HG03045 (cell line): ENCODE results near the gene TMEM80.
A peak's percentile ranks its signal among the peaks of the same experiment; 100 is the strongest.
"Not testable (repeated sequence)": the region's sequence is repeated elsewhere in the genome, so short reads cannot be mapped to it uniquely, and the experiment has no call there.

Source experiments
- ATAC-seq: cut with Tn5 transposase; IDR thresholded peaks from one replicate; pipeline ENCODE4 v1.9.1; 2021; ENCODE audit warnings: mild to moderate bottlenecking, moderate library complexity; ENCODE audit not compliant: unreplicated experiment

Gene TMEM80

DNA sequence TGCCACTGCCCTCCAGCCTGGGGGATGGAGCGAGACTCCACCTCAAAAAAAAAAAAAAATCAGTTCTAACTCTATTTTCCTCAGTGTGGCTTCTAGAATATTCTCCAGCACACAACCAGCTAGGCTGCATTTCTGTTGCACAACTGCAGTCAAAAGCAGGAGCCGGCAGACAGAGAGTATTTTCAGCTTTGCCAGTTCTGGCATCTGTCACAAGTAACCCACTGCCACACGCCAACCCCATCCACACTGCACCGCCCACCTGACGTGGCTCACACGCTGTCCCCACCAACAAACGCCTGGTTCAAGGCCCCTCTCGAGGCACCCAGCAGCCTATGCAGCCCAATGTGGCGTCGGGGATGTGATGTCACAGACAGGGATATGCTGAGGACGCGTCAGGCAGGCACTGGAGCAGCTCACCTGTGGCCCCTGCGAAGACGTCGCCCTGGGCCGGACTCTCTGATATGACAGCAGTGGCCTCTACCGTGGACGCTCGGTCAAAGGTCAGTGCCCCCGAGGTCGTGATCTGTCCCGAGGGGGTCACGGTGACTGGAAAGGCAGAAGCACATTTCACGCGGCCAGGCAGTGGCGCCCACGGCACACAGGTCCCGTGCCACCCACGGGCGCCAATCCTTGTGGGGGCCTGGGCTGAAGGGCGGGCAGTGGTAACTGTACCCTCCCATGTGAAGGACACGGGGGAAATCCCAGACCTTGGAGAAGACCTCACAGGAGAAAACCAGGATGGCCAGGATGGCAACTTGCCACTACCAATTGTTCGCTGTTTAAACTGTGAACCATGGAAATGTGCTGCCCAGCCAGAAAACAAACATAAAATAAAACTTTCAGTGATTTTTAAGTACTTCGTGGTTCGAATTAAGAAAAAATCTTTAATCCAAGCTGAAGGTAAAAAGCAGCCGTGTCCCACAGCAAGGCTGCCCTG is 16.1 kb upstream of the TMEM80 start:
- ATAC-seq = no peak

DNA sequence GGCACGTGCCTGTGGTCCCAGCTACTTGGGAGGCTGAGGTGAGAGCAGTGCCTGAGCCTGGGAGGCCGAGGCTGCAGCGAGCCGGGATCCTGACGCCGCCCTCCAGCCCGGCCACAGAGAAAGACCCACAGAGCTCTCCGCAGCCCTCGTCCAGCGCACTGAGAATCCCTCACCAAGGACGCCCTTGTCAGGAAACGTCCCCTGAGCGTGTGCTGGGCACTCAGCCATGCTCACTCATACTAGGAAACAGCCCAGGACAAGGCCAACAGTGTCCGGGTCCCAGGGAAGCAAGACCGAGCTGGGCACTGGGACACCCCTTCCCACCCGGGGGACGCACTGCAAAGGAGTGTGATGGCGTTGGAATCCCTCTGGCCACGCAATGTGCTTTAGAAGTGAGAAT is 15.1 kb upstream of the TMEM80 start:
- no peak for ATAC-seq

GRCh38 chr11:680970-681369 is 14.6 kb upstream of the TMEM80 start:
- ATAC-seq = no peak

DNA sequence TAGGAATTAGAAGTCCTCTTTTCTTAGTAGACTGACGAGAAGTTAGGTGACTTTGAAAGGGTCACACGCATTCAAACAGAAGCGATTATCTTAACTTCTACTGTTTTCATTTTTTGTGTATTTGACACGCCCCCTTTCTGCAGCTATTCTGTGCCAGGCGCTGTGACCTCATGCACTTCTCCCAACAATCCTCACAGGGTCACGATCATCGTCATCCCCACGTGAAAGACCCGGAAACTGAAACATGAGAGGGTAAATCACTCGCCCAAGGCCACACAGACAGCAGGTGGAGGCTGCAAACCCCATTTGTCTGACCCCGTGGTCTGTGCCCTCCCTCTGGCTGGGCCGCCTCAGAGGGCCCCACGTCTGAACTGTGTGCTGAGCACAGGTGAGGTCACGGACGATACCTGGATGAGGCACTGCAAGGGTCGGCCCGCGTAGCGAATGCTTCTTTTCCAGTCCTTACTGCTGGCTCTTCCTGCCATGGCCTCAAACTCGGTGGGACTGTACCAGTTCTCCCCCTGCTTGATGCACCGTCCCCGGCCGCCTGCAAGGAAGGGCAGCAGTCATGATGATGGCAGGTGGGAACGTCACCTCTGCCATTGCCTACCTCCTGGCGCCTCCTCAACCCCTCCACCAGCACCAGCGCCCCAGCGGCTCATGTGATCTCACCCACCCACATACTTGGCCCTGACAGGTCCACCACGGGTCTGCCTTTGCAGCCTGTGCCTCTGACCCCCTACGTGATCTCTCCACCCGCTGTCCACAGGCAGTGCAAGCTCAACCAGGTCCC is 9.0 kb upstream of the TMEM80 start:
- no peak for ATAC-seq

GRCh38 chr11:687751-688150 is 7.9 kb upstream of the TMEM80 start:
- ATAC-seq = no peak

DNA sequence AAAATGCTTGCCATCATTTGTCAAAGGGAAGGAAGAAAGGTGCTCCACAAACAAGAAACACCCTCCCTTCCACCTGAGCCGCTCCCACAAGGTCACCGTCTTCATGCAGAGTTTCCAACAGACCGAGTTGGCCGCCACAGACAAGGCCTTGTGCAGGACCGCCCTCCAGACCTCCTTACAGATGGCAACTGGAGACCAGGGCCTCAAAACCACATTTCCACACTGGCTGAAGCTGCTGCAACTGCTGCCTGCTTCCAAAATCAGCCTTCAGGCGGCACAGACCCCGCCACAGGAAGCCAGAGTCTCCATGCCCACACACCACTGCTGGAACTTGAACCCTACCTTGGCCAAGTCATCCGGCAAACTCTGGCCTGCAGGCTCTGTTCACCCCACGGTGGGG is 6.9 kb upstream of the TMEM80 start:
- ATAC-seq = no peak

DNA sequence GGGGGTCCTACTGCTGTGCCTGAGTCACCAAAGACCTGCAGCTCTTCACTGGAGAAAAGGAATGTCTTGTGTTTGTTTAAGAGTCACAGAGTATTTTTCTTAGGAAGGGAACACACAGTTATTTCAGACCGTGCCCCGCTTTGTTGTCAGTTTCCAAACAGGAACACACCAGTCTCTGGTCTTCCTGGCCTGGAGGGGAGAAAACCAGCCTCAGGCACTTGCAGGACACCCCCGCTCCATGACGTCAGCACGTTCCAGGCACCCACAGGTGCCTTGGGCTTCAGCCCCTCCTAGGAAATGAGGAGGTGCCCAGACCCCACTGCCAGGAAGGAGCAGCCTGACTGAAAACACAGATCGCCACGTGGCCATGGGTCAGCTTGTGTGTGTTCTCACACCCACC is 6.0 kb upstream of the TMEM80 start:
- ATAC-seq = no peak

- not testable (repeated sequence) for ATAC-seq
Measured at GRCh38 chr11:690244-690643, 5.4 kb upstream of the TMEM80 start.

GRCh38 chr11:690738-691633 is 4.6 kb upstream of the TMEM80 start:
- ATAC-seq = no peak

DNA sequence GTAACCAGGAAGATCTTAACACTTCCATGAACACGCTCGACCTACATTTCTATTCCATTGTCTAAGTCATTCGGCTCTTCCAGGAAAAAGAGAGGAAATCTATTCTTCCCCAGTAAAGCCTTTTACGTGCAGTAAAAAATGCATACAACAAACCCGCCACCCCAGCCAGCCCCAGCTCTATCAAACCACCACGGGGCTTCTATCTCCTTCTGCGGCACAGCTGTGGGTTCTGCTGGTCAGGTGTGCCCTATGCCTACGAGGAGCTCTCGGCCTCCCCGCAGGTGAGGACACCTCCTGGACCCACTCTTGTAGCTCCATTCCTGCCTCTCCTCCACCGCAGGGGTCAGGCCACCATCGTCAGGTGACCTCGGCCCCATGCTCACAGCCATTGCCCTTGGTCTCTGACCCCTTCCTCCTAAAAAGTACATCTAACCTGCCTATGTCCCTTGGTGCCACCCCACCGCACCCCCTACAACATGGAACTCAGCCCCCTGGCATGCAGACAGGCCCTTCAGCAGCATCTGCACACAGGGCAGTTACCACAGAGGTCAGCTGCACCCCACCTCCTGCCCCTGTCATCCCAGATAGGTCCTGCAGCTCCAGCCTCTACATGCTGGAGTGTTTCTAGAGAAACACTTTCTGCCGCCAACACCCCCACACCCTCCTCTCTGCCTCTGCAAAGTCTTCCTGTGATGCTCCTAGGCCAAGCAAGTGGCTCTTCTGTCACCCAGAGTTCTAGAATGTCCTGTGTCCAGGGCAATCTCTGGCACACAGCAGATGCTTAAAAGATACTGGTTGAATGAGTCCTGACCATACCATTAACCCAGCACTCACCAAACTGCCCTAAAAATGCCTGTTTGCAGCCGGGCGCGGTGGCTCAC is 3.7 kb upstream of the TMEM80 start:
- ATAC-seq = no peak

DNA sequence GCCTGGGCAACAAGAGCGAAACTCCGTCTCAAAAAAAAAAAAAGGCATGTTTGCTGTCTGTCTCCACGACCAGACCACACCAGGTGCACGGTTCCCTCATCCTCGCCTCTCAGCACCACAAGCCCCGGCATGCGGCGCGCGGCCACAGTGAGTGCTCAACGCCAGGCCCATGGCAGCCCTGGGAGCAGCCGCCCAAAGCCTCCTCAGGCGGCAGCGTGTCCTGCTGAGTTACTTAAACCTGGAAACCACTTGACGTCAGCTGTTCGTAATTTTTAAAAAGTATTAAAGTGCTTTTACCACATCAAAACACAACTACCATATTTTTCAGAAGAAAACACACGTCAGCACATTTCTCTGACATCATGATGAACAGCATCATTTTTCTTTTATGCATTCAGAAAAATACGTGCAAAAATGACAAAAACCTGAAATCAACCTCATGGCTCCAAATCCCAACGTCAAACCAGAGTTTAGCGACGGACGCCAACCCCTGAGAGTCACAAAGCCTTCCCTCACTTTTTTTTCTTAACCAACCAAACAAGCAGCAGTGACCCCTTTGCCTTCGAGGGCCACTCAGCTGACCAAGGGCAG is 2.7 kb upstream of the TMEM80 start:
- ATAC-seq = no peak

GRCh38 chr11:693415-693831 is 2.2 kb upstream of the TMEM80 start:
- ATAC-seq = no peak

GRCh38 chr11:693887-694562 is 1.6 kb upstream of the TMEM80 start:
- no peak for ATAC-seq

- peak; percentile 80 for ATAC-seq
Measured at GRCh38 chr11:694563-695287, 891 bp upstream of the TMEM80 start, which contains the start of gene DEAF1. Gene DEAF1 (minus strand): TSS chr11:695222. CDS start chr11:695047, 175 bp downstream.

- no peak for ATAC-seq
Measured at GRCh38 chr11:695288-695537, 403 bp upstream of the TMEM80 start.

GRCh38 chr11:696955-697491 is 1.4 kb downstream of the TMEM80 start:
- no peak for ATAC-seq

- ATAC-seq = no peak
Measured at GRCh38 chr11:697811-698311, 2.2 kb downstream of the TMEM80 start.

- no peak for ATAC-seq
Measured at GRCh38 chr11:698493-699115, 3.0 kb downstream of the TMEM80 start.
